Mammary epithelial cell (primary cell): ENCODE measurements around the gene LAMP1.

Experiments used
- CTCF ChIP-seq, 2 donors: IDR thresholded peaks in 1 of 2; conservative IDR thresholded peaks in 1 of 2; 2 replicates each; pipeline ENCODE4 v1.5.1; 2011 to 2012; ENCODE audit warnings: inconsistent platforms in 2 of 2, low read length in 2 of 2, mild to moderate bottlenecking in 2 of 2, control low read depth in 1 of 2, low read depth in 1 of 2; ENCODE audit not compliant: insufficient read depth in 1 of 2; ENCODE audit errors: extremely low read depth in 1 of 2
- EZH2 ChIP-seq: IDR thresholded peaks from 2 replicates; pipeline ENCODE4 v1.6.1; 2012; ENCODE audit warnings: low read length, inconsistent platforms, borderline replicate concordance

GRCh38 chr13:113361406-113361805 is 64.4 kb downstream of the LAMP1 start:
- no peak for TF ChIP-seq CTCF (conservative IDR thresholded peaks at IDR 0.05 in 1 of 2, IDR thresholded peaks at IDR 0.05 in 1 of 2; ENCODE audit: extremely low read depth in 1 of 2, insufficient read depth in 1 of 2, low read depth in 1 of 2, low read length in 2 of 2)
- no peak for TF ChIP-seq EZH2
